ENCODE data around the gene SLC25A29. TPM values are rescaled to one million over a fixed set of nuclear protein-coding genes. Genes with fewer than 3 reads are reported as not detected.

Gene SLC25A29
- total RNA-seq, 2 experiments from 2014 or later: 8.9 to 9.8 TPM

GRCh38 chr14:100295376-100296105 lies 10.7 kb downstream of the SLC25A29 start:
- peaks cover 2% of the 10 kb centered on the region for H3K4me1 Mint-ChIP-seq (ENCODE audit: low read depth)
- no peak overlapping the region for H3K4me3 Mint-ChIP-seq
- no peaks in the 10 kb centered on the region for H3K9me3 Mint-ChIP-seq
- intact Hi-C loops (cut with micrococcal nuclease): no loop called here
- H3K27ac Mint-ChIP-seq: no peak overlapping the region
- no peaks in the 10 kb centered on the region for H3K27me3 Mint-ChIP-seq (ENCODE audit: low read depth)
- CTCF ChIA-PET: interaction anchor here (1.6 to 5.1 kb wide), 2 partner anchors 10 to 89 kb away, joined by 4 to 24 read pairs; no protein-coding TSS in a partner anchor
- DNase-seq: no peak
- H3K36me3 Mint-ChIP-seq (ENCODE audit: low read depth): no peaks in the 10 kb centered on the region

GRCh38 chr14:100294963-100295330 lies 11.3 kb downstream of the SLC25A29 start:
- H3K4me1 Mint-ChIP-seq (ENCODE audit: low read depth): peaks cover 2% of the 10 kb centered on the region
- intact Hi-C loops (cut with micrococcal nuclease): no loop called here
- H3K36me3 Mint-ChIP-seq (ENCODE audit: low read depth): no peaks in the 10 kb centered on the region
- H3K27ac Mint-ChIP-seq: no peak overlapping the region
- H3K4me3 Mint-ChIP-seq: no peak overlapping the region
- no peak for DNase-seq
- CTCF ChIA-PET: interaction anchor here (0.9 to 5.1 kb wide), 3 partner anchors 10 to 89 kb away, joined by 3 to 24 read pairs (median 4); no protein-coding TSS in a partner anchor
- H3K27me3 Mint-ChIP-seq (ENCODE audit: low read depth): no peaks in the 10 kb centered on the region
- H3K9me3 Mint-ChIP-seq: no peaks in the 10 kb centered on the region

GRCh38 chr14:100294213-100294962 lies 11.9 kb downstream of the SLC25A29 start:
- Mint-ChIP-seq H3K27ac (no peak overlapping the region), H3K4me3 (no peak overlapping the region), H3K27me3 (ENCODE audit: low read depth) (no peaks in the 10 kb centered on the region), H3K4me1 (ENCODE audit: low read depth) (peaks cover 2% of the 10 kb centered on the region), H3K9me3 (no peaks in the 10 kb centered on the region), H3K36me3 (ENCODE audit: low read depth) (no peaks in the 10 kb centered on the region)
- DNase-seq: no peak
- CTCF ChIA-PET: interaction anchor here (0.9 to 5.1 kb wide), 2 partner anchors 9 to 23 kb away, joined by 3 to 24 read pairs; no protein-coding TSS in a partner anchor
- intact Hi-C loops (cut with micrococcal nuclease): no loop called here

GRCh38 chr14:100293497-100294212 lies 12.6 kb downstream of the SLC25A29 start:
- Mint-ChIP-seq H3K9me3 (no peaks in the 10 kb centered on the region), H3K4me3 (no peak overlapping the region), H3K4me1 (ENCODE audit: low read depth) (peaks cover 2% of the 10 kb centered on the region), H3K27ac (no peak overlapping the region), H3K36me3 (ENCODE audit: low read depth) (no peaks in the 10 kb centered on the region), H3K27me3 (ENCODE audit: low read depth) (no peaks in the 10 kb centered on the region)
- DNase-seq: no peak
- CTCF ChIA-PET: interaction anchor here (5.1 kb wide), 1 partner anchor 8 kb away, joined by 24 read pairs; no protein-coding TSS in a partner anchor
- intact Hi-C loops (cut with micrococcal nuclease): no loop called here

GRCh38 chr14:100292776-100293461 lies 13.3 kb downstream of the SLC25A29 start:
- H3K36me3 Mint-ChIP-seq (ENCODE audit: low read depth): no peaks in the 10 kb centered on the region

GRCh38 chr14:100292301-100292775 lies 13.9 kb downstream of the SLC25A29 start:
- CTCF ChIA-PET: interaction anchor here (1.2 to 1.4 kb wide), 2 partner anchors 11 to 85 kb away, joined by 3 read pairs; no protein-coding TSS in a partner anchor
- DNase-seq: no peak
- H3K36me3 Mint-ChIP-seq (ENCODE audit: low read depth): no peaks in the 10 kb centered on the region

More at GRCh38 chr14:100292776-100293461, 13.3 kb downstream of the SLC25A29 start:
- H3K4me1 Mint-ChIP-seq (ENCODE audit: low read depth): no peaks in the 10 kb centered on the region
- H3K27ac Mint-ChIP-seq: no peak overlapping the region
- intact Hi-C loops (cut with micrococcal nuclease): no loop called here
- no peaks in the 10 kb centered on the region for H3K27me3 Mint-ChIP-seq (ENCODE audit: low read depth)
- no peaks in the 10 kb centered on the region for H3K9me3 Mint-ChIP-seq
- CTCF ChIA-PET: no interaction called here
- H3K4me3 Mint-ChIP-seq: no peak overlapping the region
- no peak for DNase-seq

GRCh38 chr14:100291305-100292075 lies 14.8 kb downstream of the SLC25A29 start:
- Mint-ChIP-seq H3K27ac (no peak overlapping the region), H3K9me3 (no peaks in the 10 kb centered on the region), H3K27me3 (ENCODE audit: low read depth) (no peaks in the 10 kb centered on the region), H3K36me3 (ENCODE audit: low read depth) (no peaks in the 10 kb centered on the region), H3K4me1 (ENCODE audit: low read depth) (no peaks in the 10 kb centered on the region), H3K4me3 (no peak overlapping the region)
- intact Hi-C loops (cut with micrococcal nuclease): no loop called here
- no peak for DNase-seq
- CTCF ChIA-PET: interaction anchor here (0.7 to 1.4 kb wide), 3 partner anchors 12 to 86 kb away, joined by 3 read pairs; no protein-coding TSS in a partner anchor

More at GRCh38 chr14:100292301-100292775, 13.9 kb downstream of the SLC25A29 start:
- H3K27ac Mint-ChIP-seq: no peak overlapping the region
- H3K27me3 Mint-ChIP-seq (ENCODE audit: low read depth): no peaks in the 10 kb centered on the region
- intact Hi-C loops (cut with micrococcal nuclease): no loop called here
- H3K9me3 Mint-ChIP-seq: no peaks in the 10 kb centered on the region
- H3K4me1 Mint-ChIP-seq (ENCODE audit: low read depth): no peaks in the 10 kb centered on the region
- no peak overlapping the region for H3K4me3 Mint-ChIP-seq

GRCh38 chr14:100290607-100291304 lies 15.5 kb downstream of the SLC25A29 start:
- Mint-ChIP-seq H3K4me3 (no peak overlapping the region), H3K9me3 (no peaks in the 10 kb centered on the region), H3K27ac (no peak overlapping the region), H3K27me3 (ENCODE audit: low read depth) (no peaks in the 10 kb centered on the region), H3K4me1 (ENCODE audit: low read depth) (peaks cover 4% of the 10 kb centered on the region), H3K36me3 (ENCODE audit: low read depth) (no peaks in the 10 kb centered on the region)
- intact Hi-C loops (cut with micrococcal nuclease): no loop called here
- CTCF ChIA-PET: interaction anchor here (0.7 to 1.4 kb wide), 2 partner anchors 23 to 87 kb away, joined by 3 read pairs; no protein-coding TSS in a partner anchor
- no peak for DNase-seq

- Mint-ChIP-seq H3K36me3 (ENCODE audit: low read depth) (no peaks in the 10 kb centered on the region), H3K27me3 (ENCODE audit: low read depth) (no peaks in the 10 kb centered on the region), H3K27ac (no peak overlapping the region), H3K9me3 (no peaks in the 10 kb centered on the region), H3K4me3 (no peak overlapping the region), H3K4me1 (ENCODE audit: low read depth) (peaks cover 4% of the 10 kb centered on the region)
- no peak for DNase-seq
- intact Hi-C loops (cut with micrococcal nuclease): loop anchor here (5.0 kb wide), 1 partner anchor 498 kb away; the partner anchor contains the start of gene EML1
- CTCF ChIA-PET: interaction anchor here (1.0 to 1.1 kb wide), 2 partner anchors 15 to 28 kb away, joined by 3 read pairs; no protein-coding TSS in a partner anchor
These were observed 16.2 kb downstream of the SLC25A29 start for GRCh38 chr14:100289916-100290606.
